ENCODE measurements around the gene GDNF.
A peak's percentile ranks its signal among the peaks of the same experiment; 100 is the strongest.
"Not testable (repeated sequence)": the region's sequence is repeated elsewhere in the genome, so short reads cannot be mapped to it uniquely, and the experiment has no call there.

Gene GDNF

DNA sequence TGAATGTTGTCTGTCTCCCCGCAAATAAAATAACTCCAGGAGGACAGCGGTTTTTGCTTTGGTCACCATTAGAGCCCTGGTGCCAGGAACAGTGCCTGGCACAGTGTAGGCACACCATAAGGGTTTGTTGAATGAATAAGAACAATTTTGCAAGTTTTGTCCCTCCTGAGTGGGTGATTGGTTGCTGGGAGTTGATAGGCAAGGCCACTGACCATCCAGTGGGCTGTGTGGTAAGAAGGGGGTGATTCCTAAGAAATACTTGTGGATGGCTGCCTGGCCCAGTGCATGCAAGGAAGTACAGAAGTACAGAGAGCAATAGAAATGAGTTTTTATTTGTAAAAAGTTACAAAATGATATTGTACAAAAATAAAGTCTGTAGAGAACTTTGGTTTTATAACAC is 27.5 kb downstream of the GDNF start:
- no peak for DNase-seq

DNA sequence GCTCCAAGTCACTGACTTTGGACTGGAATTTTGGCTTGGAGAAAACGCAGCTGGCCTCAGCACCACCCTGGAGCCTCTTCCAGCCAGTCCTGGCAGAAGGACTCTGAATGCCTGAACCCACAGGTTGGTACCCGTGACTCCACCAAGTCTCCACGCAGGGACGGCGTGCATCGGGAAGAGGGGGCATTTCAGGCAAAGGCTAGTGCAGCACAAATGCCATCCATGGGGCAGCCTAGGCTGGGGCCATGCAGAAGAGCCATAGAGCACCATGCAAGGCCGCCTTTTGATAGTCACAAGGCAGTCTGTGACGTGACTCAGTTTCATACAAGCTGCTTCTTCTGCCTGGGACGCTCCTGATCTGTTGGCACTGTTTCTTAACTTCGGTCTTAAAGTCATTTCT is 28.0 kb downstream of the GDNF start:
- DNase-seq, result no peak

DNA sequence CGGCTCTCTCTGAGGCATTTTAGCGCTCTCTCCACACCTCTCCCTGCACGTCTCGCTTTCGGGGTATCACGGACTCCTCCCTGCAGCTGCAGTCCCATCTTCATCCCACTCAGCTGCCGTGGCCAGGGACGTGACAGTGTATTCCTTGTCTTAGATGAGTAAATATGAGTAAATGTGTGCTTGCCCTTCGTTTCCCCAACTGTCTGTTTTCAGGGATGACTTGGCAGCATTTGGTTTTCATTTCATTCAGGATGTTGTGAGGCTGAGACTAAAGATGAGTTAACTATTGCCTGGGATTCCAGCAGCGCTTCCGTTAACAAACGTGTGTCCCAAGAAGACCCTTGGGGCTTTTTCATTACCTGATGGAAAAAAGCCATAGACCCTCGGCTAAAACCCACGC is 29.5 kb downstream of the GDNF start:
- DNase-seq, result no peak

DNA sequence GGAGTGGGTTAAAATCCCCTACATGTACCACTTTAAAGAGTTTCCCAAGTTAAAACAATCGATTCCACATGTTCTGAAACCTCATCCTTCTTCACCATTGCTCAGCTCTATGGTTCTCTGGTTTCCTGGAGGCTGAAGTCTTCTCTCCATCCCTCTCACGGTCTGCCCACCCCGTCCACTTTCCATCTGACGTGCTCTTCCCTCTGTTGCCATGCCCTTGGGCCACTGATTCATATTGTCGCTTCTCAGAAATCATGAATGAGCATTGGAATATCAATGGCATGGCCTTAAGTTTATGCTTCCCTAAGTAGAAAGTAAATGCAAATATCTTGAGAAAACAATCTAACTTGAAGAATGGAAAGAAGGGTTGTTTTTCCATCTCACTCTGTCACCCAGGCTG is 30.9 kb downstream of the GDNF start:
- no peak for DNase-seq

DNA sequence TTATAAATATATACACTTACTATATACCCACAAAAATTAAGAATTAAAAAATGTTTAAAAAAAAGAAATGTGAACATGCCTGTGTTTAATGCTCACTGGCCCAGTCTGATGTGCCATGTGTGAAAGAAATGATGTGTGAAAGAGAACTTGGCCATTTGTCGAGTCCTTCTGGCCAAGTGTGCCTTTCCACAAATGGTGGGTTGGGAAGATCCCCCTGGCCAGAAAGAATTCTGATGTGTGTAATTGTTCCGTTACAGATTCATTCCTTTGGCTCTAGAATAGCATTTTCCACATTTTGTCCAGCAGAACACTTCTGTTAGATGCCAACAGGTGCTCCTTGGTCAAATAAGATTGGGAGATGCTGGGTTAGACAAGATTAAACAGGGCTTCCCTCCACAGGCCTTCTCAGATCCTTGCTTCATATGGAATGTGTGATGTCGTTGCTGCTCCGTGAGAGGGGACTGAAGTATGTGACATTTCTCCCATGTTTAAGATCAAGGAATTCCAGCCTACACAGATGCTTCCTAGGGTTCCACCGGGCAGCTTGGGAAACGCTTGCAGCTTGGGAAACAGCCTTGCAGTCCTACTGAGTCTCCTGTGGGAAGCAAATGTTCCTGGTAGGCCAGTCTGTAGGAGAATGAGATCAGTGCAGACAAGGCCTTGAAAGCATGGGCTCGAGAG is 32.1 kb downstream of the GDNF start:
- no peak for DNase-seq

DNA sequence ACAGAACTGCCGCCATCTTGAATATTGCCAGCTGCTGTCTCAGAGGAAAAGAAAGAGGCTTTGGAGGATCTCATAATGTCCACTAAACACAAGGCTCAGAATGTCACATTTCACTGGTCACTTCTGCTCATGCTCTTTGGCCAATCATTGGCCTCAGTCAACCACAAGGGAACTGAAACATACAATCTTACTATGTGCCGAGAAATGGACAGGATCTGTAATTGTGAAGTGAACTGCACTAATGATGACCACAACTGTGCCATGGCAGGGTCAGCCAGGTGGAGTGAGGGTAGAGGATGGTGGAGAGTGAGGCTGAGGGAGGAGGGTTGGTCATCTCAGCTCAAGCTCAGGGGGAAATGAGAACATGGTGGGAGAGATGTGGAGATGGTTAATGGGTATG is 32.8 kb downstream of the GDNF start:
- DNase-seq, result no peak

DNA sequence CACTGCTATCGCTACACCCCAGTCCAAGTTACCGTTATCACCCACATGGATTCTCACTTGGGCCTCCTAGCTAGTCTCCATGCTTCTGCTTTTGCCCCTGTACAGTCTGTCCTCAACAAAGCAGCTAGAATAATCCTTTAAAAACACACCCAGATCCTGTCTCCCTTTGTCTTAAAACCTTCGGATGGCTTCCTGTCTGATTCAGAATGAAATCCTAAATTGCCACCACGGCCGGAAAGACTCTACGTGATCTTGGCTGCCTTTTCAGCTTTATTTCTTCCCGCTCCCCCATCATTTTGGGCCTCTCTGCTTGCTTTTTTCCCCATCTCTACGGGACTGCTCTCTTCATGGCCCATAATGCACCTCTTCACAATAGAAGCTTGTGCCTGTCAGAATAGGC is 33.4 kb downstream of the GDNF start:
- no peak for DNase-seq

DNA sequence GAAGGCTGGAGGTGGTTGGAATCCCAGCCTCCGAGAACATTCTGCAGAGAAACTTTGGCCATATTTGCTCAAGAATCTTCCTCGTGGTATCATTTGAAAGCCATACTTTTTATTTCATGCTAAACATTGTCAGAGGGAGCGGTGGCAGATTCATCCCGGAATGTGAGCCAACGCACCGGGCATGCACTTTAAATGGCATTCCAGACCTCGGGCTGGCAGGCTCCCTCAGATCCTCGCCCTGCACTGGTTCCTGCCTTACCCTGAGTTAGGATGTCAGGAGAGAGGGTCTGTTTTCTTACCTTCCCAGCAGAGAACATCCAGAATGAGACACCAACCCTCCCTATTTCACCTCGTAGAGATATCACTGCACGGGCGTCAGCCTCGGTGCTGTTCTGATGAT is 33.8 kb downstream of the GDNF start:
- no peak for DNase-seq

DNA sequence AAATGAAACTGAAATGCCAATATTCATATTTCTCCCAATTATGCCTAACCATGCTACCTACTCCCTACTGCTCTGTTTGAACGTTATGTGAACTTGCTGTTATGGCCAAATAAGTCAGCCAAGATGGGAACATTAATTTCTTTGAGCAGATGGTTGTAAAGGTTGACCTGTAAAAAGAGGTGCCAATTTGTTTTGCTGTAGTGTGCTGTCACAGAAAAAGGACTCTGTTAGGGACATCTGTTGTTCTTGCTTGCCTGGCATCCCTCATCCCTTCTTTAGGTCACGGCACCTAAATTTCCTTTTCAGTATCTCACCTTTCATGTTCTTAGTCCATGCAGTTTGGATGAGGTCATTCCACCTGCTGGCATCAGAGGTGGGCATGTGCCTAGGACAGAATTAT is 35.4 kb downstream of the GDNF start:
- no peak for DNase-seq

DNA sequence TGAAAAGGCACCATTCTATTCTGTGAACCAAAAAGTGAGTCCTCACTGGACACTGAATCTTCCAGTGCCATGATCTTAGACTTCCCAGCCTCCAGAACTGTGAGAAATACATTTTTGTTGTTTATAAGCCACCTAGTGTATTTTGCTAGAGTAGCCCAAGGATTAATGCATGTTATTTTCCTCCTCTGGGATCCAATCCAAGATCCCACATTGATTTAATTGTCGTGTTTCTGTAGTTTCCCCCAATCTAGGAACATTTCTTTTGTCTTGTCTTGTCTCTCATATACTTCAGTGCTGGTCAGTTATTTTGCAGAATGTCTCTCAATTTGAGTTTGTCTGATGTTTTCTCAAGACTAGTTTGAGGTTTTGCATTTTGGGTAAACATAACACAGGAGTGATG is 36.4 kb downstream of the GDNF start:
- no peak for DNase-seq

DNA sequence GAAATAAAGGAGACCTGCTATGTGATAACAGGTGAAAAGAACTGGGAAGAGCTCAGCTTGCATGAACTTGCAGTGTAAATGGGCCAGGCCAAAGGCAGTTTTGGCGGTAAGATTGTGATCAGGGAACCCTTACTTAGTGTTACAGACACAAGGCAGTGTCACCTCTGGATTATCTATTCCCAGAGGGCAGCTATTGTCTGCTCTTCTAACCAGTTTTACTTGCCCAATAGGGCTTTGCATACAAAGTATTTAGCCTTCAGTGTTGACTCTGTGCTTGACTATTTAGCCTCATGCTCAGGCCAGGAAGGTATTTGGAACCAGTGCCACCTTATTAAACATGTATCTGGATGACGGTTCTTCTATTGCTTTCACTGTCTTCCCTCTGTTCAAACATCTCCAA is 38.3 kb downstream of the GDNF start:
- no peak for DNase-seq

DNA sequence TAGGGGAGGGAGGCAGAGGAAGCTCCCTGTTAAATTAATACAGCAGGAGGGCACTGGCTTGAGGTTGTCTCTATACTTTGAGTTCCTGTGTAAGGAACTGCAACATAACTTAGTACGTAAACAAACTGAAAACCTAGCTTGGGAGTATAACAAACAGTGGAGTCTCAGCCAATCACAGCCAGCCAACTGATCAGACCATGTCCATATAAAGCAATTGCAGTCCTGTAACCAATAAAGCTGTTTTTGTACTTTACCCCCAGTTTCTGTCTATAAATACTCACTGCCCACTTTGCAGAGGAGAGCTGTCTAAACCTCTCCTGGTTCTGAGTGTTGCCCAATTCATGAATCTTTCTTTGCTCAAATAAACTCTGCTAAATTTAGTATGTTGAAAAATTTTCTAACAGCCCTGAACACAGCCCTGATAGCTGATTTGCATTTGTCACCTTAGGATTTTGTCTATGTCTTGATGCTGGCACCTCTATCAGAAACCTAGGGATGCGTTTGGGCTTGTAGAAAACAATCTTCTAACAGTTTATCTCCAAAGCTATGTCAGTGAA is 39.9 kb downstream of the GDNF start:
- no peak for DNase-seq

DNA sequence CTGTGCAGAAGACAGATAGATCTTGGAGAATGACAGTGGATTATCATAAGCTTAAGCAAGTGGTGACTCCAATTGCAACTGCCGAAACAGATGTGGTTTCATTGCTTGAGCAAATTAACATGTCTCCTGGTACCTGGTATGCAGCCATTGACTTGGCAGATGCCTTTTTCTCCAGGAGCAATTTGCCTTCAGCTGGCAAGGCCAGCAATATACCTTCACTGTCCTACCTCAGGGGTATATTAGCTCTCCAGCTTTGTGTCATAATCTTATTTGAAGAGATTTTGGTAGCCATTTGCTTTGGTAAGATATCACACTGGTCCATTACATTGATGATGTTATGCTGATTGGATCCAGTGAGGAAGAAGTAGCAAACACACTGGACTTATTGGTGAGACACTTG is 43.4 kb downstream of the GDNF start:
- DNase-seq, result not testable (repeated sequence)

DNA sequence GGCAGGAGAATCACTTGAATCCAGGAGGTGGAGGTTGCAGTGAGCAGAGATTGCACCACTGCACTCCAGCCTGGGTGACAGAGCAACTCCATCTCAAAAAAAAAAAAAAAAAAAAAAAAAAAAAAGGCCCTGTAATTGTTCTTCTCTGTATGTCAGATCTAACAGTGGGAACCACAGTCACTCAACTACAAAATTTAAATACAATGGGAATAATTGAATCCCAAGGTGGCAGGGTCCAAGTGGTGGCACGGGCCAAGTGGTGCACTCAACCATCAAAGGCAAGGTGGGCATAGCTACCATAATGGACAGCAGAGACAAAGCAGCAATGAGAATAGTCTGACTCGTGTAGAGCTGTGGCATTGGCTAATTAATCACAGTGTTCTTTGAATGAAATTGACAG is 44.5 kb downstream of the GDNF start:
- DNase-seq, result not testable (repeated sequence)

DNA sequence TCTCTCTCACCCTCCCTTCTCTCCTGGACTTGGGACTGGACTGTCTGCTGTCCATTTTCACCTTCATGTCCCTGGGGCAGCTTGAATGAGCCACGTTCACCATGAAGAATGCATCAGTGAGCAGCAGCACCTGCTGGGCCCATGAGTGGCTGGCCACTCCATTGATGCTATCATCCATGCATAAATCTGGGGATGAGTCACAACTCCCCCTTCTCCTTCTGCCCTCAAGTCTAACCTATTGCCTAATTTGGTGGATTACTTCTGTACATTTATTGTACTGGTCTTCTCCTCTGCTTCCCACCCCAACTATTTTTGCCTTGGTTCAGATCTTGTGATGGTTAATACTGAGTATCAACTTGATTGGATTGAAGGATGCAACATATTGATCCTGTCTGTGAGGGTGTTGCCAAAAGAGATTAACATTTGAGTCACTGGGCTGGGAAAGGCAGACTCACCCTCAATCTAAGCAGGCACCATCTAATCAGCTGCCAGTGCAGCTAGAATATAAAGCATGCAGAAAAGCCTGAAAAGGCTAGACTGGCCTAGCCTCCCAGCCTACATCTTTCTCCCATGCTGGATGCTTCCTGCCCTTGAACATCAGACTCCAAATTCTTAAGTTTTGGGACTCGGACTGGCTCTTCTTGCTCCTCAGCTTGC is 46.7 kb downstream of the GDNF start:
- no peak for DNase-seq

DNA sequence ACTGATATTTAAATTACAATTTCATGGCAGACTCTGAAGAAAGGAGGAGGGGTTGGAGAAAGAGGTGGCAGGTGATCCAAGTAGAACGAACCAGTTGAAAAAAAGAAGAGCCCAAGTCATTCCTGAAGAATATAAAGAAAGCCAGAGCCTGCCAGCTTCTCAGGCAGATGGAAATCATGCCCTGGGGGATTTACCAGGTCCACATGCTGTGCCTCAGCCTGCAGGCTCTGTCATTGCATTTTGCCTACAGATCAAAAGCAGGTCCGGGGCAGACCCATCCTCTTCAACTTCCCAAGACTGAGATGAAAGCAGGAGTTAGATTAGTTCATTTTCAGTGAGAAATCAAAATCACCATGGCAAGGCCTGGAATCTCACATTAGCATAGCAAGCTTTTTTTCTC is 48.5 kb downstream of the GDNF start:
- DNase-seq, result no peak

DNA sequence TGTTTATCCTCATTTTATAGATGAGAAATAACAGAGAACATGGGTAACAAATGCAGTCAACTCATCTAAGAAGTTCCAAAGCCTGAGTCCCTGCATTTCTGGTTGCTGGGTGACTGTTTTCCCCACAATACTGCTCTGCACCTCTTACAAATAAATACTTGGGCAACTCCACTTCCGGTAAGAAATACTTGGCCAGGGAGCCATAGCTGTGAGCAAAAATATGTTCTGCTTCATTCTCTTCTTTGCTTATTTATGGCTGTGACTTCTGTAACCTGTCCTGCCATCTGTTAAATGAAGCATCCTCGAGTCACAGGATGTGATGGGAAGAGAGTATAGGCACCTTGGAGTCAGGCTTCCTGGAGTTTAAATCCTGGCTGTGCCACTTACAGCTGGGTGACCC is 49.9 kb downstream of the GDNF start:
- no peak for DNase-seq

DNA sequence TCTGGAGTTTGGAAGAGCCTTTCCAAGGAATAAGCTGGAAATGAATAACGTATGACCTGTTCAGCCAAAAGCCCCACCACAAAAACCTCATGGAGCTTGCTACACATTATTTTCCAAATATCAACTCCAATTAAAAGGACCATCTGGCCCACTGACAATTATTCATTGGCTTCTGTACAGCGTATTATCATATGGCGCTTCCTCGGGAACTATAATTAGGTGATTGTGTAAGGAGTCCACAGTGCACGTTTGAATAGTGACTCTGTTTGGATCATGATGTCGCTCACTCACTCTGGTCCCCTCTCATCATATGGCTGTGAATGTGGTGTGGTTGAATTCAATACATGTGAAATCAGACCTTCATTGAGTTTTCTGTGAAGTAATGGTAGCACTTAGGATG is 52.1 kb downstream of the GDNF start:
- no peak for DNase-seq

DNA sequence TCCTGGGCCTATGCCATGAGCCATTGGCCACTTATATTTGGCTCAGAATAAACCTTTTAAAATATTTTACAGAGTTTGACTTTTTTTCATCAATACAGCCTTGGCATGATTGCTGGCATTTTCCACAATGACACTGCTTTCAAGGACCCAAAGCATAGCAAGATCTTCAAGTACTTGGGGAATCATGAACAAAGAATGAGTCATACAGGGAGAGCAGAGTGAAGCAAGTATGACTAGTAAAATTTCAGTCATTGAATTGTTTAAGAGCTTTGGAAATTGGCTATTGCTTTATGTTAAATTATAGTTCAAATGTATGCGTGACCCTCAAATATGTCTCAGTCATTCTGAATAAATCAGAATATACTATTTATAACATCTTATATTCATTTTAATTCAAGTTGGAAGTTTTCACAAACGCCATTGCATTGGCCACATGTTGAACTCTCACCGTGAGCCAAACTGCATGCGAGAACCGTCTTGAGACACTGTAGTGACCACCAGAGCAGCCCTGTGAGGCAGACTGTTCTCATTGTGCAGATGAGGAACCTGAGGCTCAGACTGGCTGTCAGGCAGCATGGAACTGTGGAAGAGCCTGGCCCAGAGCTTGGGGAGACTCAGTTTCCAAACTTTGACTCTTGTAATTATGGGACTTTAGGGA is 52.9 kb downstream of the GDNF start:
- peak; percentile 12 for DNase-seq

DNA sequence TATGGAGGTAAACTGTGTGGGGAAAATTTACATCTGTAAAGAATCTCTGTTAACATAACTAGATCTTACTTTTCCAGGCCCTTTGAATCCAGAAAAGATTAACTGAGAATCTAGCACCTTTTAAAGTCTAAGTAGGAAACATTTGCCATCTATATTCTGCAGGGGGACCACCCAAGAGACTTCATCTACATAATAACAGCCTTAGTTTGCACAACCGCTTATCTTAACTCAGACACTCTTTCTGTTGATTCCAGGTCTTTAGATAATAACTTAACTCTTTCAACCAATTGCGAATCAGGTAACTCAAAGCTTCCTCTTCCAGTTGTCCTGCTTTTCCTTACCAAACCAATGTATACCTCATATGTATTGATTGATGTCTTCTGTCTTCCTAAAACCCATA is 53.4 kb downstream of the GDNF start:
- DNase-seq, result no peak

DNA sequence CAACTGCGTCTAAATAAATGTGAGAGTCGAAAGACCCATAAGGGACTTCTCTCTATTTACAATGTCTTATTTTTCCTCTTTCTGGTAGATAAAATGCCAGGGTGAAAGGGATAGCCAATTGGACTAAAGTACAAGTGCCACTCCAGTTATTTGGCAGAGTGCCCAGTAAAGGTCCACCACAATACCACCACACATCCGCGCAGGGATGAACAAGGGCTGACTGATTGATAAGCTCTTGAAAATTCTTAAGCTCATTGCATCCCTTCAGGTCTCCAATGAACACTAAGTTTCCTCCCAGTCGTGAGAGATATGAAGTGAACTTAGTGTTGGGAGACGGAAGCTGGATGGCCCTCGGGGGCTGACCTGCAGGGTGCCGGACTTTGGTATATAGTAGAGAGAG is 58.4 kb downstream of the GDNF start:
- not testable (repeated sequence) for DNase-seq

DNA sequence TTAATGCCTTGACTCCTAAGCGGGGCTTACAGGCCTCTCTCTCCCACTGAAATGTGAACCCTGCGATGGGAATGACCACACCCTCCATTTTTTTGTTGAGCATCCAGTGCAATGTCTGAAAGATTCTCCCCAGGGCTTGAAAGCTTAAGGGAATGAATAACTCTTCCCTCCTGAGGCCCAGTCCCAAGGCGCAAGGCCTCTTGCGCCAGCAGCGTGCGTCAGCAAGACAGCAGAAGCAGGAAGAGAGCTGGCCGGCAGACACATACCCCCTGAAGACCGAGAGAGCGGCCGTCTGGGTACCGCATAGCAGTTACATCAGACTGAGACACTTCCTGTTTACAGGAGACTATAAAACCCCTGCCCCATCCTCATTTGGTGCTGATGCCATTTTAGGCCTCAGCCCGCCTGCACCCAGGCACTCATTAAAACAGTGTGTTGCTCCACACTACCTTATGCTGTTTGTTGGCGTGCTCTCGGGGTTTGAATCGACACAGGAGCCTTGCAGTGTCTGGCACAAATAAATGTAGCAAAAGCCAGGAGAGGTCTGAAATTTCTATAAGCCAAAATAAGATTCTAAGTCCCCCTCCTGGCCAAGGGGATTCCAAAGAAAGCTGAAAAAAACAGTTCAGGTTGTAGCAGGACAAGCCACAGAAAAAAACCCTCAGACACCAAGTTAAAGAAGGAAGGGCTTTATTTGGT is 62.3 kb downstream of the GDNF start:
- no peak for DNase-seq

DNA sequence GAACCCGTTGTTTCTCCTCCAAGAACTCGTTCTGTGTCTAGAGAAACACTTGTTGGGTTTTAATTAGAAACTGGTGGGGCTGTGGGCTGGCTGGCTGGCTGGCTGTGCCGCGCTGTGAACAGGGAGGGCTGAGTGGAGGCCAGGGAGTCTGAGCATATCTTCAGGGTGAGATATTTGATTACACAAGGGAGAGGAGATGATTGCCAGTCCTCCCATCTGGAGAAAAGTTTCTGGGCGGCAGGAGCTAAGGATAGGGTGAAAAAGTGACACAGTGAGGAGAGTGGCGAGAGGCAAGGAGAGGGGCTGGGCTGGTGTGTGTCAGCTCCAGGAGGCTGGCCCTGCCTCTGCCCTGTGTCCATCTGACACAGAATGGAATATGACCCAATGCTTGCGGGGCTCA is 63.0 kb downstream of the GDNF start:
- no peak for DNase-seq
